ENCODE measurements around the gene MSI2. TPM values are rescaled to one million over a fixed set of nuclear protein-coding genes. Genes with fewer than 3 reads are reported as not detected.

Gene MSI2
- total and polyA plus RNA-seq, 2 experiments from 2014 or later = 4.3 to 17.9 TPM

DNA sequence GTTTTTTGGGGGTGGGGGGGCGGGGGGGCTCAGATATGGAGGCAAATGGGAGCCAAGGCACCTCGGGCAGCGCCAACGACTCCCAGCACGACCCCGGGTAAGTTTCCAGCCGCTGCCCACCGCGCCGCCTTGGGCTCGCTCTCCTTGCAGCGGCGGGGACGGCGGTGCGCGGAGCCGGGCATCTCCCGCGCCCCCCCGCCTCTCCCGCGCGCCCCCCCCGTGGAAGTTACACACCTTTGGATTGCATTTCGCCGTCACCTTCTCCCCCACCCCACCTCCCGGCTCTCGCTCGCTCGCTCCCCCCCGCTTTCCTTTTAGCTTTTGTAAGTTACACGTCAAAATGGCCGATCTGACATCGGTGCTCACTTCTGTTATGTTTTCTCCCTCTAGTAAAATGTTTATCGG is 387 bp downstream of the MSI2 start:
- in situ Hi-C loops (cut with MboI) = no loop called here
- H3K4me2 ChIP-seq (ENCODE audit: unreplicated experiment) = peak overlapping the region; percentile 87
- H2AFZ ChIP-seq = peak overlapping the region; percentile 90
- no peak overlapping the region for H3K27ac ChIP-seq
- H4K20me1 ChIP-seq (ENCODE audit: insufficient read depth) = no peaks in the 10 kb centered on the region
- no peaks in the 10 kb centered on the region for H3K27me3 ChIP-seq (replicated peaks; ENCODE audit: insufficient read depth)
- H3K79me2 ChIP-seq (ENCODE audit: insufficient read depth) = peaks cover 14% of the 10 kb centered on the region; the same call in 1 of the 2 replicates
- no peaks in the 10 kb centered on the region for H3K9me2 ChIP-seq (ENCODE audit: insufficient read depth)
- peak; percentile 59 for DNase-seq
- H3K4me3 ChIP-seq = peak overlapping the region; percentile 78
- no peaks in the 10 kb centered on the region for H3K4me1 ChIP-seq (ENCODE audit: insufficient read depth)
- no peaks in the 10 kb centered on the region for H3K9me3 ChIP-seq (ENCODE audit: low read depth)
- H3F3A ChIP-seq (ENCODE audit: insufficient read depth) = peaks cover 4% of the 10 kb centered on the region; the same call in 1 of the 2 replicates
- 2% methylated on average over 8 to 36 of the region's 36 CpGs for WGBS, 2 experiments (ENCODE audit: low coverage in 1 of 2, low lambda C conversion rate in 2 of 2, missing lambda C conversion rate in 2 of 2)
- H3K36me3 ChIP-seq (ENCODE audit: low read depth) = no peaks in the 10 kb centered on the region
- H3K9ac ChIP-seq = peak overlapping the region; percentile 74
- TF ChIP-seq EZH2 (IDR thresholded peaks at IDR 0.05; ENCODE audit: insufficient read depth, poor library complexity, severe bottlenecking) = no peak
- no peak for TF ChIP-seq EZH2phosphoT487 (IDR thresholded peaks at IDR 0.05; ENCODE audit: insufficient read depth, low read depth)

DNA sequence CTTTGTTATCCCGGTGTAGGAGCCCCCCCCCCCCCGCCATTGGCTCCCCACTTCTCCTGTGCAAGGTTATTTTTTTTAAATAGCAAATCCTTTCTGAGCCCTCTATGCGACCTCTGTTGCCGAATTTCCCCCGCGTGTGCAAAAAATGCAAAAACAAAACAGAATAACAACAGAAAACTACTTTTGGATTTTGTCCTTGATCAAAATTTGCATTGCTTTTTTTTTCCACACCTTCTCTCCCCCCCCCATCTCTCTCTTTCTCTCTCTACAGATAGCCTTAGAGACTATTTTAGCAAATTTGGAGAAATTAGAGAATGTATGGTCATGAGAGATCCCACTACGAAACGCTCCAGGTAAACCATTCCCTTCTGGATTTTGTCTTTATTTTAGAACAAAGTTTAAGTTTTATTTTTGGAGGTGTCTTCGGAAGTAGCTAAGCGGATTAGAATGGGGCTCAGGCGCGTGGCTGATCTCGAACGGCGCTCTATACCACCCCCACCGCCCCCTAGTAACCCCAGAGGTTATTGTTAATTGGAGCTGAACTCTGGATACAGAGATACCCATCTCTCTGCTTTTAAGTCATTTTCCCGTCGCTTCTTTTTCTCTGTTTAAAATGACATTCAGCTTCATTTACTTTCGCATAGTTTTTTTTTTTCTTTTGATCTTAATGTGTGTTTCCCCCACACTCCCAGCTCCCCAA is 1.0 kb downstream of the MSI2 start:
- 1 to 2% methylated on average over 17 to 19 of the region's 19 CpGs for WGBS, 2 experiments (ENCODE audit: low coverage in 1 of 2, low lambda C conversion rate in 2 of 2, missing lambda C conversion rate in 2 of 2)
- peak overlapping the region; percentile 74 for H3K9ac ChIP-seq
- no peaks in the 10 kb centered on the region for H3K9me2 ChIP-seq (ENCODE audit: insufficient read depth)
- H3K27me3 ChIP-seq (replicated peaks; ENCODE audit: insufficient read depth) = no peaks in the 10 kb centered on the region
- H3K4me2 ChIP-seq (ENCODE audit: unreplicated experiment) = peak overlapping the region; percentile 87
- peak; percentile 29 for DNase-seq
- H3K36me3 ChIP-seq (ENCODE audit: low read depth) = no peaks in the 10 kb centered on the region
- H4K20me1 ChIP-seq (ENCODE audit: insufficient read depth) = no peaks in the 10 kb centered on the region
- peak overlapping the region; percentile 78 for H3K4me3 ChIP-seq
- in situ Hi-C loops (cut with MboI) = no loop called here
- peaks cover 4% of the 10 kb centered on the region; the same call in 1 of the 2 replicates for H3F3A ChIP-seq (ENCODE audit: insufficient read depth)
- H3K79me2 ChIP-seq (ENCODE audit: insufficient read depth) = peaks cover 14% of the 10 kb centered on the region; the same call in 1 of the 2 replicates
- no peaks in the 10 kb centered on the region for H3K4me1 ChIP-seq (ENCODE audit: insufficient read depth)
- H3K9me3 ChIP-seq (ENCODE audit: low read depth) = no peaks in the 10 kb centered on the region
- H2AFZ ChIP-seq = peak overlapping the region; percentile 90
- no peak for TF ChIP-seq EZH2phosphoT487 (IDR thresholded peaks at IDR 0.05; ENCODE audit: insufficient read depth, low read depth)
- no peak for TF ChIP-seq EZH2 (IDR thresholded peaks at IDR 0.05; ENCODE audit: insufficient read depth, poor library complexity, severe bottlenecking)
- no peak overlapping the region for H3K27ac ChIP-seq

DNA sequence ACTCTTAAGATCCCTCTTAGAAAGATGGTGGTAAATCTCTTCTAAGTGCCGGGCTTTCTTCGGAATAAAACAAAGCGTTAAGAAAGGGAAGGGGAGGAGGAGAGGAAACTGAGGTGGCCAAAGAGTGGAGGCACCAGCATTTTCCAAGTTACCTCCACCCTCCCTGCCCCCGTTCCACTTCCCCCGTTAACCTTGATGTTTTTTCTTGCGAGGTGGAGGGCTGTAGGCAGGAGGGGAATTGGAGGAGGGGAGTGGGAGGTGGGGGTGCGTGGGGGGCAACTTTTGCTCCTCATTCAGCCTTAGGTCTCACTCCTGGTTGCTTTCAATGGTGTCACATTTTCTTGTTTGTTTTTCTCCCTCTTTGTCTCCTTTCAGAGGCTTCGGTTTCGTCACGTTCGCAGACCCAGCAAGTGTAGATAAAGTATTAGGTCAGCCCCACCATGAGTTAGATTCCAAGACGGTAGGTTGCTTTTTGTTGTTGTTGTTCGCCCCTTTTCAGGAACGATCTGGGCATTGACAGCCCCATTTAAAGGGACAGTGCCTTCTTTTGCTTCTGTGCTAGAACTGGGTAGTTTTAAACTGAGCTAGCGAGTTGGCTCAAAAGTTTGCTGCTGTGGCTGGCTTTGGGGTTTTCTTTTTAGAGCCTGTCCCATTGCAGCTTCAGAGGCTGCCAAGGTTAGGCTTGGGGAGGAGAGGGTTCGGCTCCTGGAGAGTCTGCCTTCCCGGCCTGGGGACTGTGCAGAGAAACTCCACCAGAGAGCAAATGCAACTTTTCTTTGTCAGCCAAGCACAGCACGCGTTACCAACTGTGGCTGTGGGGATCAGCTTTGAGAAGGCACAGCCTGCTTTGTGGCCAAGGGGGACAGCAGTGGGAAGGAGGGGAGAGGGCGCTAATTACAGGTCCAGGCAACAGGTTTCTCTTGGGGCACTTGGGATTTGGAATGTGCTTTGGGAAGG is 1.9 kb downstream of the MSI2 start:
- H3K9ac ChIP-seq = peak overlapping the region; percentile 74
- H3K4me3 ChIP-seq = peak overlapping the region; percentile 78
- H3K9me2 ChIP-seq (ENCODE audit: insufficient read depth) = no peaks in the 10 kb centered on the region
- no peak for TF ChIP-seq EZH2phosphoT487 (IDR thresholded peaks at IDR 0.05; ENCODE audit: insufficient read depth, low read depth)
- TF ChIP-seq EZH2 (IDR thresholded peaks at IDR 0.05; ENCODE audit: insufficient read depth, poor library complexity, severe bottlenecking) = no peak
- no peak overlapping the region for H3K27ac ChIP-seq
- H3K4me2 ChIP-seq (ENCODE audit: unreplicated experiment) = peak overlapping the region; percentile 87
- in situ Hi-C loops (cut with MboI) = no loop called here
- H3K36me3 ChIP-seq (ENCODE audit: low read depth) = no peaks in the 10 kb centered on the region
- no peaks in the 10 kb centered on the region for H3K9me3 ChIP-seq (ENCODE audit: low read depth)
- DNase-seq = peak; percentile 19
- WGBS, 2 experiments (ENCODE audit: low coverage in 1 of 2, low lambda C conversion rate in 2 of 2, missing lambda C conversion rate in 2 of 2) = 17 to 28% methylated on average over 19 to 20 of the region's 20 CpGs
- peaks cover 14% of the 10 kb centered on the region; the same call in 1 of the 2 replicates for H3K79me2 ChIP-seq (ENCODE audit: insufficient read depth)
- no peaks in the 10 kb centered on the region for H3K4me1 ChIP-seq (ENCODE audit: insufficient read depth)
- peak overlapping the region; percentile 90 for H2AFZ ChIP-seq
- H3F3A ChIP-seq (ENCODE audit: insufficient read depth) = peaks cover 4% of the 10 kb centered on the region; the same call in 1 of the 2 replicates
- no peaks in the 10 kb centered on the region for H3K27me3 ChIP-seq (replicated peaks; ENCODE audit: insufficient read depth)
- no peaks in the 10 kb centered on the region for H4K20me1 ChIP-seq (ENCODE audit: insufficient read depth)

DNA sequence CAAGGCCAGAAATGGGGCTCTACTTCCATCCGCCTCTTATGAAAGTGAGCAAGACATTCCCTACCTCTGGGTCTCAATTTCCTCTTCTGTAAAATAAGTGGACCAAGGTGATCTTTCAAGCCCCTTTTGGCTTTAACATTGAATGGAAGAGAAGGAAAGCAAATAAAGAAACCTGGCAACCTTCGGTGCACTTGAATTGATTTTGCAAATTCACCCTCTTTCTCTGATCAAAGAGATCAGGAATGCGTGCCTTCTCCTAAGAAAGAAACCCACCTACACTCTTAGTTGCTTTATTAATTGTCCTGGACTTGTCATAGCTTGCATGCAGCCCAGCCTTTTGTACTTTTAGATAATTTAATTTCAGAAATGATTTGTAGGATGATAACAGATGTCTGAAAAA is 3.0 kb downstream of the MSI2 start:
- Histone ChIP-seq H3K79me2 (ENCODE audit: insufficient read depth) (peaks cover 14% of the 10 kb centered on the region; the same call in 1 of the 2 replicates), H3F3A (ENCODE audit: insufficient read depth) (peaks cover 4% of the 10 kb centered on the region; the same call in 1 of the 2 replicates), H3K4me3 (no peak overlapping the region), H4K20me1 (ENCODE audit: insufficient read depth) (no peaks in the 10 kb centered on the region), H3K9ac (no peak overlapping the region), H3K36me3 (ENCODE audit: low read depth) (no peaks in the 10 kb centered on the region), H3K27me3 (replicated peaks; ENCODE audit: insufficient read depth) (no peaks in the 10 kb centered on the region), H2AFZ (no peak overlapping the region), H3K9me3 (ENCODE audit: low read depth) (no peaks in the 10 kb centered on the region), H3K4me1 (ENCODE audit: insufficient read depth) (no peaks in the 10 kb centered on the region), H3K27ac (no peak overlapping the region), H3K9me2 (ENCODE audit: insufficient read depth) (no peaks in the 10 kb centered on the region), H3K4me2 (ENCODE audit: unreplicated experiment) (no peak overlapping the region)
- 96 to 99% methylated on average over 3 of the region's 3 CpGs for WGBS, 2 experiments (ENCODE audit: low coverage in 1 of 2, low lambda C conversion rate in 2 of 2, missing lambda C conversion rate in 2 of 2)
- DNase-seq = no peak
- TF ChIP-seq EZH2phosphoT487 (IDR thresholded peaks at IDR 0.05; ENCODE audit: insufficient read depth, low read depth) = no peak
- no peak for TF ChIP-seq EZH2 (IDR thresholded peaks at IDR 0.05; ENCODE audit: insufficient read depth, poor library complexity, severe bottlenecking)
- in situ Hi-C loops (cut with MboI) = no loop called here

All from GM23248 (cell line).